Hematopoietic multipotent progenitor cell treated with erythropoietin and hydrocortisone succinate and interleukin-3 and kit ligand, for 17 days (in vitro differentiated cells): Measurements from ENCODE around the gene BCAR1.

Experiments used
- DNase-seq: peaks from one replicate; pipeline ENCODE4 v3.0.0-alpha.2; 2015; ENCODE audit warnings: low spot score

Gene BCAR1

DNA sequence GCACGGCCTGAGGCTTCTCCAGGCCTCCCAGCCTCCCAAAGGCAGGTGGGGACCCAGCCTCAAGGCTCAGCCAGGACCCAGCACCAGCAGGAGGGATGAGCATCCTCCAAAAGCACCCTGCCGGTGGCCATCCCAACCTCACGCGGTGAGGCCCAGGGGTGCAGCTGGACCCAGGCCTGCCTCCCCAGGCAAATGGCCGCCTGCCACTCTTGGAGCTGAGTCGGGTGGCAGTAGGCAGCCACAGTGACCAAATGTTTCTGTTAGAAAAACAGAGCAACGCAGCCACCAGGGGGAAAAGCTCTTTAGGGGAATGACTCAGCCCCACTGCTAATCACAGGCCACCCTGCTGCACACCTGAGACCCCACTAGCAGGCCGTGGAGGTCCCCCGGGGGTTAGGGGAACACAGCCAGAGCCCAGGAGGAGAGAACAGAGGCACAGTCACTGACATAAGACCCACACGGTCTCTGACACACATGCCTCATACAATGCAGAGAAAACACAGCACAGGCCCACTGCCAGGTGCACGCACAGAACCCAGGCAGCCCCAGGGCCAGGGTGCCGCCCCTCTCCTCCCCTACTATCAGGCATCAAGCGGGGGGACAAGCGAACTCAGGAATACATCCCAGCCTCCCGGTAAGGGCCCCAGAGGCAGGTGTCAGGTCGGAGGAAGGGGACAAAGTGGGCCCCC lies 12.4 kb downstream of the BCAR1 start:
- no peak for DNase-seq

DNA sequence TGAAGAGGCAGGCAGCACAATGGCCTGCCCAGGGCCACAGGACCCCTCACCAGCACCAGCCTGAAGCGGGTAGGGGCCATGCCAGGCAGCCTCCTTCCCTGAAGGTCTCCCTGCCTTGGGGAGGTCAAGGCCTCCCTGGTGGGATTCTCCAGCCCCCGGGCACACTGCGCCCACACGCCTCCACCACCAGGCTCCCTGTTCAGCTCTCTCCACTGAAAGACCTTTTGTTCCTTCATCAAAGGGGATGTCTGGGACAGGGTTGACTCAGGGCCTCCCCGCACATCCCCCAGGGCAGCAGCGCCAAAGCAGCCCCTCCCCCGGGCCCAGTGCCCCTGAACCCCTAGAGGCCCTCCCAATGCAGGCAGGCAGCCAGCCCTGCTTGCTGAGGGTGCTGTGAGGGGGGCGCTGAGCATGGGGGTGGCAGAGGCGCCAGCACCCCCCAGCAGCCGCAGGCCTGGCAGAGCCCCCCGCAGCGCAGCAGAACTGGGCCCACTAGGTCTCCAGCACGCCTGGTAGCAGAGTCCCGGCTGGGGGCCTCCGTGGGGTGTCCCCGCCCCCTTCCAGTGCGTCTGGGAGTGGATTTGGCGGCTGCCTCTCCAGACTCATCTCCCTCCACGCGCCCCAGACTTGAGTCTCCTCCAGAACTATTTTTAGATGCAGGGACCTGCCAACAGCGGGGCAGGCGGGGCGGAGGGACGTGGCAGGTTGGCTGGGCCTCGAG lies 13.1 kb downstream of the BCAR1 start:
- no peak for DNase-seq

DNA sequence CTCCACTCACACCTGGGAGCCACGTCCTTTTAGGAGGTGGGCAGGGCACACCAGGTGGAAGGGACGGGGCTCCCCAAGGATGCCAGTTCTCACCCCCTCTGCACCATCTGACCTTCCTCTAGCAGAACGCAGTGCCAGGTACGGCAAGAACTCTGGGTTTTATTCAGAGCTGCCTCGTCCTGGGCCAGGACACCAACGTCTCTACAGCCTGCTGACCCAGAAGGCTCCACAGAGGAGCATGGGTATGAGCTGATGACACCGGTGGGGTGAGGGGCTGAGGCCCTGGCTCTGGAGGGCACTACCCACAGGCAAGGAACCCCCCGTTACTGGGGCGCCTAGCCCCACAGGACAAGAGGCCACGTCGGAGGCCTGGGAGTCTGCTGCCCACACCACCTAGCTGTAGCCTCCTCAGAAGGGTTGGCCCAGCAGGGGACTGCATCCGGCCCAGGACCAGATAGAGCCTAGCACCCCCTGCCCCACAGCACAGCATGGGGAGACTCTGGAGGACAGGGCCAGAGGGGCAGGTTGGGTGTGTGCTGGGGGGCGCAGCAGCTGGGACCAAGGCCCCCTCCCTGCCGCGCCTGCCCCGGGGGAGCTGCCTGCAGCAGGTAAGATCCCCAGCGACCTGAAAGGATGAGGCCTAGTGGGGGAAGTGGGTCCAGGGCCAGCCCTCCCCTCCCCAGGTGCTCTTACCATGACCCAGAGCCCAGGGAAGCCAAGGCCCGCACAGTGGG lies 13.9 kb downstream of the BCAR1 start:
- DNase-seq, result no peak

DNA sequence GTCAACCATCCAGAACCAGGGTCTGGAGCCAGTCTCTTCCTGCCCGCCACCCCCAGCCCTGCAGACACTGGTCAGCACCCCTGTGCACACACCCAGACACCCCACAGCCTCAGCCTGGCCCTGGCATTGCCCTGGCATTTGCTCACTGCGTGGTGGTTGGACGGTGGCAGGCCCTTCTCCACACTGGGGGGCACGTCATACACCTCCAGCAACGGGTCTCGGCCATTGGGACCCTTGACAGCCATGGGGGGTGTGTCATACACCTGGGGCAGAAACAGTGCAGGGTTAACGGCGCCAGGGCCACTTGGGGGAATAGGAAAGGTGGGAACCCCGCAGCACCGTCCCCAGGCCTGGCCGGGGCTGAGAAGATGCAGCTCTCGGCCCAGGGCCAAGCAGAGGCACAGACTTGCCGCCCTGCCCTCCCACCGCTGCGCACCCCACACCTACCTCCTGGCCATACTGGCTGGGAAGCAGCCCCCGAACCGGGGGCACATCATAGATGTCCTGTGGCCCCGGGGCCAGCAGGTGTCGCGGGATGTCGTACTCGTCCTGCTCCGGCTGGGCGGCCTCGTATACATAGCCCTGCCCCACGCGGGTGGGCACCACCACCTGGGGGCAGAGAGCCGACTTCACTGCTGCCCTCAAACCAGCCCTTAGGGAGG lies 14.6 kb downstream of the BCAR1 start:
- no peak for DNase-seq

DNA sequence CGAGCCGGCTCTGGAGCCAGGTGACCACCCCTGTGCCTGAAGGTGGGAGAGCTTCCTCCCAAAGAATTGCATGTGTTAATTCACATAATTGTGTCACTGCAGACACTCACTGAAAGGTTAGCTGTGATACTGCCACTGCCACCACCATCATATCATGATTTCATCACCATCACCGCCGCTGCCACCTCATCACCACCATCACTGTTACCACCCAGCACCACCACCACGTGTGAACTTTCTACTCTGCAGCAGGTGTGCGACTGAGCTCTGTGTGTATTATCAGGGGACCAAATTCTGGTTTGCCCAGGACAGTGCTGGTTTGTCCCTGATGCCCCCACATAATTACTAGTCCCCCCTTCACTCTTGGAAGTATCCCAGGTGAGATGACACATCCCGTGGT lies 15.2 kb downstream of the BCAR1 start:
- no peak for DNase-seq

DNA sequence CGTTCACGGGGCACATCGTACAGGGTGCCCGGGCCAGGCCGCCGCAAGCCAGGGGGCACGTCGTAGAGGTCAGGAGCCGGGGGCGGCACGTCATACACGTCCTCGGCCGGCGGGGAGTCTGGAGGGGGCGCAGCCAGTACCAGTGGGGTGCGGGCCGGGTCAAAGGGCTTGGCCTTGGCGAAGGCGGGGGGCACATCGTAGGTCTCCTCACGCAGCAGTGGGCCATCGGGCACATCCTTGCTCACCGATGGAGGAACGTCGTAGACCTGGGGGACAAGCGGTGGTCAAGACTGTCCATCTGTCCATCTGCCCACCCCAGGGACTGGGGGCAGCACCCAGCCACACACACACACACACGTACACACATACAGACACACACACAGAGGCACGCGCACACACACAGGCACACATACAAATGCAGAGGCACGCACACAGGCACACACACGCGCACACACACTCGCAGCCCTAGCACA lies 15.7 kb downstream of the BCAR1 start:
- no peak for DNase-seq

DNA sequence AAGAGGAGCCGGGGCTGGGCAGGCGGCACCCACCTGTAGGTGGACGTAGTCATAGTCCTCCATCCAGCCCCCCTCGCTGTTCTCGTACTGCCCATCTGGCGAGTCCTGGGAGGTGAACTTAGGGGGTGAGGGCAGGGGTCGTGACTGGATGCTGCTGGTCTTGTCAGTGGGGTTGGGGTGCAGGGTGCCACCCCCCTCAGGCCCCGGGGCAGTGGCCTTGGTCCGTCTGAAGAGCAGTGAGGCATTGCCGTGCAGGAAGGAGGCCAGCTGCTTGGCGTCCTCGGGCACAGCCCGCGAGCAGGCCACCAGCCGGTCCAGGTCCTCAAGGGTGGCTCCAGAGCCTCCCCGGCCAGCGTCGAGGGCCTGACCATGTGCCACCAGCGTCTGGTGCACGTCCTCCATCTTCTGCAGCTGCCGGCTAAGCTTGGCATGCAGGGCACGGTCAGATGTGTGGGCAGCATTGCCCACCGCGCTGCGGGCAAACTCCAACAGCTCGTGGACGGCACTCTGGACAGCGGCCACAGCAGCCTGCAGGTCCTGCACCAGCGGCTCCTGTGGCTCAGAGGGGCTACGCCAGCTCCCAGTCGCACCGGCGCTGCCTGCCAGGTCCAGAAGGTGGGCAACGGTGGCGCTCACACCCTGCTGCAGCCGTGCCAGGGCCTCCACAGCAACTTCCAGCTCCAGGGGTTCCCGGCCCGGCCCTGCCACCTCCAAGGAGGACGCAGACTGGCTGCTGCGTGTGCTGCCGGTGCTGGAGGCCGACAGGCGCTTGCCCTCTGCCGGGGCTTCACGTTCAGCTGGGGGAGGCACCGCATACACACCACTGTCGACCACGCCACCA lies 16.3 kb downstream of the BCAR1 start:
- DNase-seq, result no peak

DNA sequence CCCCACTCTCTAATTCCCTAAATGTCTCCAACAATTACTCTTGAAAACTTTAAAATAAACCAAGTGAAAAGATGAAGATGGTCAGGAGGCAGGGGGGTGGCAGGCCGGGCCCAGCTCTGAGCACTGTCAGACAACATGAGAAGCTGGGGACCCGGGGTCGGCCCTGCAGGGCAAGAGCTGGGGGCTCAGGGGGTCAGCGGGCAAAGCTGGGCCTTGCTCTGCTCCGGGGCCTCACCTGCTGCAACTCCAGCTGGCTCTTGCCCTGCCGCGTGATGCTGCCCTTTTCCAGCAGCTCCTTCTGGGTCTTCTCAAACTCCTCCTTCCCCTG lies 17.8 kb downstream of the BCAR1 start:
- no peak for DNase-seq

DNA sequence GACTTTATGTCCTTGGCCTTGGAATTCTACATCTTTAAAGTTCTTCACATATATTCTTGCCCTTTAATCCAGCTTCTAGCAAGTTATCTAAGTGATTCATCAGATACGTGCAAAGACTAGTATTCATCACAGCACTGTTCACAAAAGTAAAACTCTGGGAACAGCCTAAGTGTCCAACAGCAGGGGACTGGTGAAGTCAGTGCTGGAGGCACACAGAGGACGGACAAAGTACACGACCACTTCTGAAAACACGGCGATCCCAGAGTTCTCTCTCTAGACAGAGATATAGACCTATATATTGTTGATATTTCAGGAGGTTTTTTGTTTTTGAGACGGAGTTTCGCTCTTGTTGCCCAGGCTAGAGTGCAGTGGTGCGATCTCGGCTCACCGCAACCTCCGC lies 19.9 kb downstream of the BCAR1 start:
- DNase-seq, result no peak

DNA sequence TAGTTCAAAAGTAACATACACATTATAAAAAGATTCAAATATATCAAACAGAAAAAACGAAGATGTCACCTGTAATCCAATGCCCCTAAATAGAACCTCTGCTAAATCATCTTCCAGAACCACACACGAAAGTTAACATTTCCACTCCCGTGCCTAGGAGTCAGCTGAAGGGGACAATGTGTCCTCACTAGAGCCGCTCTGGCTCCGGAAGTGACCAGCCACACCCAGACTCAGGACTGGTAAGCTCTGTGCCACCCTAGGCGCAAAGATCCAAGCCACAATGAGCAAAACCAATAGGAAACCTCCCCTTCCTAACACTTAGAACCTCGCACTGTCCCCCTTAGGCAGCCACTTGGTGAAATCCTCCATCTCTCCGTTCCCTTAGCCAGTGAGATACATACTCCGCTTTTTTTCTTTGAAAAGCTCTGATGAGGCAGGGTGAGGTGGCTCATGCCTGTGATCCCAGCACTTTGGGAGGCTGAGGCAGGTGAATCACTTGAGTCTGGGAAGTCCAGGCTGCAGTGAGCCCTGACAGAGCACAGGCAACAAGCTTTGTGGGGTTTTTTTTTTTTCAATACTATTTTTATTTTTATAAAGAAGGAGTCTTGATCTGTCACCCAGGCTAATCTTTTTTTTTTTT lies 20.8 kb downstream of the BCAR1 start:
- DNase-seq, result no peak

DNA sequence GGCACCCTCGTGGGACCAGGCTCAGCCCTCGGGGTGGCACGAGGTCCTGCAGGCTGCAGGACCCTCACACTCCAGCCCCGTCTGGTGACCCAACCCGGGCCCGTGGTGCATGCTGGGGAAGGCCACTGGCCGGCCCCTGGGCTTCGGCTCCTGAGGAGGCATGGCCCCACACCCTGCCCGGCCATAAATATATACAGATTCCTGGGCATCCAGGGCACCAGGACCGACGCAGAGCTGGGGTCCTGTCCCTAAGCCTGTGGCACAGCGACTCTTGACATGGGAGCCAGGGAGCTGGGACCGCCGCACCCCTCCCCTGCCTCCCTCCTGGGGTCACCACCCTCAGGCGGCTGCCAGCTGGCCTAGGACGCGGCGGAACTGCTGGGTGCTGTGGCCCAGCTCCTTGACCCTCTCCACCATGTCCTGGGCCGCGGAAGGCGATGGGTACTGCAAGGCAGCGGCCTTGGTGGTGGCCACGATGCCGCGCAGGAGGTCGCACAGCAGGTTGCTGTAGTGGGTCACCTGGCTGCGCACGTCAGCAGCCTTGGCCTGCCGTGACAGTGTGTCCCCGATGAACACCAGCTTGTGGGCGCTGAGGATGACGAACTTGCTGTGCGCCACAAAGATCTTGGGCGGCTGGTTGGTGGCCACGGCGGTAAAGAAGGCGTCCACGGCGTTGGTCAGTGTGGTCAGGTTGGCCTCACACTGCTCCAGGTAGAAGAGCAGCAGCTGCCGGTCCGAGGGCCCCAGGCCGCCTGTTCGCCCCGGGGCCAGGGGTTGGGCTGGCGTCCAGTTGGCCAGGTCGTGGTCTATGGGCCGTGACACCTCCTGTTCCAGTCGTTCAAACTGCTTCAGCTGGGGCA lies 22.0 kb downstream of the BCAR1 start:
- DNase-seq, result no peak

DNA sequence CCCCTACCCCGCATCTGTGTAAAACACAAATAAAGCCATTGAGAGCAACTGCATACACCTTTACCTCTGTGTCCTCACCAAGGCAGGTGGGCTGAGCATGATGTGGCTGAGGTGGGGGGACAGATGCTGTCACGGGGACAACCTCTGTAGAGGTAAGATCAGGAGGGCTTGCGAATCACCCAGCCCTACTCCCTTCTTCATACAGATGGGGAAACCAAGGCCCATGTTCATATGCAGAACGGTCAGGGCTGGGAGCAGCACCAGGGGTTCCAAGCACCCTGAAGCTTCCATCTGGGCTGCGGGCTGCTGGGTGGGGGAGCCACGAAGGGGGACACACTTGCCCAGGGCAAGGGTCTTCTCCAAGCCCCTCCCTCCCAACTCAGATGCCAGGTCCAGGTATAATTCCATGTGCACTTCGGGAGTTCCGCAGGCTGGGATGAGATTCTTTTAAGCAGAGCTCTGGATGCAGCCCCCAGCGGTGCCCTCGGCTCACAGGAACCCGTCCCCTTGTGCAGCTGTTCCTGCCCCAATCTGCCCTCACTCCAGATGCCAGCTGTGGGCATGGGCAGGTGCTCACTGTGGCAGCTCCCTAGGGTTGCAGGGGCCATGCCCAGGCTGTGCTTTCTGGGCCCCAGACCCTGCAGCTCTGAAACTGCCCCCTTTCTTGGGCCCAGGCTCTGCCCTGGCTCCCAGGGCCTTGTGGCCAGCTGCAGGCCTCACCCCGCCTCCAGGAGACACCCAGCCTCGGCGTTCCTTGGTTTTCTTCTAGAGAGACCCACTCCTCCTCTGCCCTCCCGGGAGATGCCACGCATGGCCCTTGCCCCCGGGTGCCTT lies 23.1 kb downstream of the BCAR1 start:
- no peak for DNase-seq

DNA sequence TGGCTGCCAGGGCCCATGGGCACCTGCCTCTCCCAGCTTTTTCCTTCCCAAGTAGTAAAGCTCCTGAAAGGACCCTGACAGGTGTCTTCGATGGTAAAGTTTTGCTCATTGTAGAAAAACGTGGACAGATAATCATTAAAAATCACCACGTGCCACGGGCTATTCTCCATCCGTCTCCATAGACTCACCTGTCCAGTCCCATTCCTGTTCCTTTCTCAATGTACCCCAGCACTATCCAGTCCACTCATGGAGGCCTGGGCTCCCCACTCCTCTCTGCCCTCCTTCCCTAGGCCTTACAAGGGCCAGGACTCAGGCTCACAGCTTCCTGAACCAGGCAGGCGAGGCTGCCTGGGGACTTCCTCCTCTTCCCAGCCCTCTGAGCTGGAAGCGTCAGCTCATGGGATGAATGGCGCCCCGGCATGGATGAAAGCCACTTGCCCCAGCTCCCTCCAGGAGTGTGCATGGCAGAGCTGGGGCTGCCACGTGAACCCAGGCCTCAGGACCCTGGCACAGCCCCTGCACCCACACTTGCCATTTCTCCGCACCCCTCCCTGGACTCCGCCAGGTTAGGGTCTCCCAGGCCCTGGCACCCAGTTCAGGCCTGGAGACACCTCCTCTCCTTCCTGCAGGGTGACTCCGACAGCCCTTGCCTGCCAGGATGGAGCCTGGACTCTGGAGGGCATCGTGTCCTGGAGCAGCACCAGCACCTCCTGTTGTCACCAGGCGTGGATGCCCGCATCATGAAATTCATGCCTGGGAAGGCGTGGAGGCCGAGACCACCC lies 23.9 kb downstream of the BCAR1 start:
- no peak for DNase-seq

DNA sequence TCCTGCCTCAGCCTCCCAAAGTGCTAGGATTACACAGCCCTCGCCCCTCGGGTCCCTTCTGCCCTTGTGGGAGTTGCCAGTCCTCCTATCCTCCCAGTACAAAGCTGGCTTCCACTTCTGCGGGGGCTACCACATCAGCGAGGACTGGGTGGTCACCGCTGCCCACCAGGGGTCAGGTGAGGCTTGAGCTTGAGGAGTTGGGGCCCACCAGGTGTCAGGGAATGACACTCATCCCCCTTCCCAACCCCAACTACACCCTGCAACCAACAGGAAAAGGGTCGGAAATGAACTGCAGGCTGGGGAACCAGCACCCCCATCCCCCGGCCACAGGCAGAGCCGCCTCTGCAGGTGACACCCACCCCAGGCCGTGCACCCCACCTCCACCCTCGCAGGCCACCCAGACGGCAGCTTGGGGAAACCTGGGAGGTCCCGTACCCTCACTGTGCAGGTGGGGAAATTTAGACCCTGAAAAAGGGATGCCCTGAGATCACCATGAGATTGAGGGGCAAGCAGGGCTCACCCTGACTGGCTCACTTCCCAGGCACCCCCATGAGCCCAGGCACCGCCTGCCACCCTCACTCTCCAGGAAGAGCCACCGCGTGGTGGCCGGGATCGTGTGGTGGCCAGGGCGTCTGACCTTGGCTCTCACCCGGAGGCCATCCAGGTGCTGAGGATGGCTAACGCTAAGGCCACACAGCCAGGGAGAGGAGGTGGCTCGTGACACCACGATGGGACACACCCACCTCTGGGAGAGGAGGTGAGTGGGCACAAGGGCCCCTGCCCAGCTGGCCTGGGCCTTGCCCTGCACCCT lies 24.7 kb downstream of the BCAR1 start:
- no peak for DNase-seq

DNA sequence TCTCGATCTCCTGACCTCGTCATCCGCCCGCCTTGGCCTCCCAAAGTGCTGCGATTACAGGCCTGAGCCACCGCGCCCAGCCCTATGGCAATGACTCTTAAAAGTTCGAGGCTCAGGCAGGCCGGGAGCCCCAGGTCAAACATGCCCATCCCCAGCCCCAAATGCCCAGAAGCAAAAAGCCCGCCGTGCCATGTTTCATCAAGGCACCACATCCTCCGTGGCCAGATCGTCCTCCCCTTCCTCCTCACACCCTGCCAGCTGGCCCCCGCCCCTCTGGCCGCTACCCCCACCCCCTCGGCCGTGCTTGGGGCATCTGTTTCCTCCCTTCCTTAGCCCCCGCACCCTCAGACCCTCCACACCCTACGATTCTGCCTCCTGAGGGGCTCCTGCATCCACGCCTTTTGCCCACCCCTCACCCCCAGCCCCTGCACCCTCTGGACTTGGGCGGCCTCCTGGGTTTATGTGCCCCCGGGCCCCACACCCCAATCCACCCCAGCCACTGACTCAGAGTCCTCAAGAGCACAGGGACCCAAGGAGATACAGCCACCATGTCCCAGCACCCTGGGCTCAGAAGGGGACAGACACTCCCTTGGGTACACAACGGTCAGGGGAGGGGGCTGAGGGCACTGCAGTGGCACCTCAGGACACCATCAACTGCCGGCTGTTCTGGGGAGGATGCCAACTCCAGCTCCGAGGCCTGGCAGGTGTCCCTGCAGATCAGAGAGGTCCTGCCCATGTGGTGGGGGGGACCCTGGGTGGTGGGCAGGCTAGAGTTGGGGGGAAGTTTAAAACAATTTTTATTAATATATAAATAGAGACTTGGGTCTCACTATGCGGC lies 25.5 kb downstream of the BCAR1 start:
- DNase-seq, result no peak

DNA sequence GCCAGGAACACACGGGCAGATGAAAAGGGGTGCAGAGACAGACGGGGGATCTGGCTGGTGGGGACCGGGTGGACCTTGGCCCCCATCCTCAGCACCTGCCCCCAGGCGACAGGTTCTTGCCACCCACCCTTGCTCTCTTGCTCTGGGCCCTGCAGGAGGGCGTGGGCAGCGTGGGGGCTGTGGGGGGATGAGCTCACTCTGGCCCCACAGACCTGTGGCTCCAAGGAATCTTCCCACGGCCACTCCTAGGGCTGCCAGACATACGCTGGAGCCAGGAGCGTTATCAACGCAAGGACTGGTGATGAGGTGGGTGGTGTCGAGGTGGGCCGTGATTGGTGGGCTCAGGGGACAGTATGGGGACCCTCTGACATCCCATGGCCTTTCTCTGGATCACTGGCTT lies 26.3 kb downstream of the BCAR1 start:
- no peak for DNase-seq
